ENCODE results near the gene ETS1.

The ETS1 gene

DNA sequence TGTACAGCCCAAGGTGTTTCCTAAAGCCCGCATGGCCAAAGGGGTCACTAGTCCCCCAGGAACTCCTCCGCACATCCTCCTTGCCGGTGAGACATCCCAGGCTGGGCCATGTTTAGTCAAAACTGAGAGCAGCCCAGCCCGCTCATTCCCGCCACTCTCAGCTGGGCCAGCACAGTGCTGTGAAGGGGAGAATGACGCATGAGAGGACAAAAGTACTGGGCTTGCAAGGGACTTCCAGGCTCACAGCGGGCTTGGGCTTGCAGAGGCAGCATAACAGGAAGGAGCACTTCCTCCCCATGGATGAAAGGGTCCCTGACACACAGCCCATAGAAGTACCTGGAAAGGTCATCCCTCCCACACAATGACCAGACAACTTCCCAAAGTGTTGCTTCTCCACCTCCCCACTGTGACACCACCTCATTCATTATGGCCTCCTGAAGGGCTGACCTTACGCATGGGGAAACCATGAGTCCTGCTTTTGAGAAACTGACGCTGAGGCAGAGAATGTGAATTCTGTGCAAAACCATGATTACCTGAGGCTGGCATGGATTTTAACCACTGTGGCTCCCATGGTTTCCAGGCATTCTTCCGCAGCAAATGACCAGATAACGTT is 19.1 kb downstream of the ETS1 start:
- DNase-seq (ENCODE audit: low spot score), result no peak

DNA sequence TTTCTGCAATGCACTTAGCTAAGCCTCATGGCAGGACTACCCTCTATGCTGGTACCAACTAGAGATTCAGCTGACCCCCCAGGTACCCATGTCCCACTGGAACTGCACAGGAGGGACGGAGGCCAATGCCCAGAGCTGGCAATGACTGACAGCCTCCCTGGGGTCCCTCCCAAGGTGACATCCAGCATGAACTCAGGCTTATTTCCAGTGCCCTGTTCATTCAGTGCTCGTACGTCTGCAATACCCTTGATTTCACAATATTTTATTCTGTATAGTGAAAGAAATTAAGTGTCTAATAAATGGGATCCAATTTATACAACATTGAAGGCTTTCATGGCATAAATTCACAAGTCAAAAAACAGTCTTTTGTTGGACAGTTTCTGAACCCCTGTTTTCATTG is 20.2 kb downstream of the ETS1 start:
- DNase-seq (ENCODE audit: low spot score), result no peak

DNA sequence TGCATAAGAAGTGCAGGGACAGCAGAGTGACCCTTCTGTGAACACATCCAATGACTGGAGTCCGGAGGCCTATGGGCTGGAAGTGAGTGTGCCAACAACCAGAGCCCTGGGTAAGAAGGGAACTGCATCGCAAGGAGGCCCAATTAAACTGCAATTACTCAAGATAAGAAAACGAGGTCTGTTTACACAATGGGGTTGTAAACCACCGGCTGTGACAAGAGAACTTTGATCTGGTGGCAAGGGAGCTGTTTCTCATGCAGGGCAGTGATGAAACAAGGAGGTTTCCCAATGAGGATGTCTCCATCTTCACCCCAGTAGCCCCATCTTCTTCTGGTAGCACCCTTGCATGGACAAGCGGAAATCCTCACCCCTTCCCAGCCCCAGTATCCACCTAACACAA is 21.5 kb downstream of the ETS1 start:
- DNase-seq (ENCODE audit: low spot score), result no peak

DNA sequence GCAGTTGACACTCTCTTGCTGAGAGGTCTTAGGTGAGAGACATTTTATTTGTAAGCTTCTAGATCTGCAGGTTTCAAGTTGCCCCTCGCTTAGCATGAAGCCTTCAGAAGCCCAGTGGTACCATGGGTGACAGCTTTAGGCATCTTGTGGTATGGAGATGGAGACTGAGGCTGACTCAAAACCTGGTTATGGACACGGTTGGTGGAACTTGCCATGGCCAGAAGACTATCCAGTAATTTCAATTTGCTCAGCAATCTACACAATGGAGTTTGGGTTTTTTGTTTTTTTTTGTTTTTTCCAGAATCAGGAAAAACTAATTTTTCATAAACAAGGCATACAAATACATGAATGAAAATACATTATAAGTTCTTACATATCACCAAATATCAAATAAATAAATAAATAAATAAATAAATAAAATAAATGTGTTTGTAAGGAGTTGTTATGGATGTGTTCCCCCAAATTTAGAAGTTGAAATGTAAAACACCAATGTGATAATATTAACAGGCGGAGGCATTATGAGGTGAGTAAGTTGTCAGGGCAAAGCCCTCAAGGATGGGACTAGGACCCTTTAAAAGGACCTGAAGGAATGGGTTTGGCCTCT is 22.6 kb downstream of the ETS1 start:
- DNase-seq (ENCODE audit: low spot score), result no peak

DNA sequence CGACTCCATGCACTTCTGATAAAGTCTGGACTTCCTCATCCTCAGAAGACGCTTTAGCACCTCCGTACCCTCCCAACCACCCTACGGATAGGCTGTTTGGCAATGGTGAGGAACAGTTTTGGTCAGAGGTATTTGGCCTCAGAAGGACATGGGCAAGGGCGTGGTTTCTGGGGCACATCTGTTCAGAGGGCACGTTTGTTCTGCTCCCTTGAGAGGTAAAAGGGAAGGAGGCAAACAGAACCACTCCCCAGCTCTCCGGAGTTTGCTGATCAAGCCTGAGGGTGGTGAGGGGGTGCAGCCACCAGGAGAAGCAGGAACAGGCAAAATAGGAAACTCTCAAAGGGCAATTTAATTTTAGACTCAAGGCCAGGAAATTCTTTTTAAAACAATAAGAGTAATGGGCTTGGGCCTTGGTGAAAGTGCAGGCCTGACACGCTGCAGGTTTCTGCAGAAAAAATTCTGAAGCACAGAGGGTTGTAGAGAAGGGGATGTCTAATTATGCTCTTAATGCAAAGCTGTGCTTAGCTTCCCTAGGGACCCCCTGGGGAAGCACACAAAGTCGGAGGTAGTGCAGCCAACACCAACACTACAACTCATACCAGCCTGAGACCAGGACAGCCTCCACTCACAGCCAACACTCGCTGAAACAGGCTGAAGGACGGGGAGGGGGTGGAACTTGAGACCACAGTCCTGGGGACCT is 23.3 kb downstream of the ETS1 start:
- no peak for DNase-seq (ENCODE audit: low spot score)

DNA sequence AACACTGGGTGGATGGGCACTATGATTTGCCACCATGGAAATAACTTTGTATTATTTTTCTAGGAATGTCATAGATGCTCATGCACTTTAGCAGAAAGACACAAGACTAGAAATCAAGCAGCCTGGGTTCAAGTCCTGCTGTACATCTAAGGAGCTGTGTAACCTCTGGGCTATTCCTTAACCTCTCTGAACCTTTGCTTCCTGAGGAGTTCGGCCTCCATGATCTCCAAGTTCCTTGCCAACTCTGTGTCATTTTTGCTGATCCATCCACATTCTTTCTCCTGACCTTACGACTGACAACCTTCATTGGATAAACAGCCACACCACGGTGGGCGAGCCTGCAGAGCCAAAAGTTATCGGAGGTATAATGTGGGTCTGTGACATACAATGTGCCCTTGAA is 24.1 kb downstream of the ETS1 start:
- DNase-seq (ENCODE audit: low spot score), result no peak

DNA sequence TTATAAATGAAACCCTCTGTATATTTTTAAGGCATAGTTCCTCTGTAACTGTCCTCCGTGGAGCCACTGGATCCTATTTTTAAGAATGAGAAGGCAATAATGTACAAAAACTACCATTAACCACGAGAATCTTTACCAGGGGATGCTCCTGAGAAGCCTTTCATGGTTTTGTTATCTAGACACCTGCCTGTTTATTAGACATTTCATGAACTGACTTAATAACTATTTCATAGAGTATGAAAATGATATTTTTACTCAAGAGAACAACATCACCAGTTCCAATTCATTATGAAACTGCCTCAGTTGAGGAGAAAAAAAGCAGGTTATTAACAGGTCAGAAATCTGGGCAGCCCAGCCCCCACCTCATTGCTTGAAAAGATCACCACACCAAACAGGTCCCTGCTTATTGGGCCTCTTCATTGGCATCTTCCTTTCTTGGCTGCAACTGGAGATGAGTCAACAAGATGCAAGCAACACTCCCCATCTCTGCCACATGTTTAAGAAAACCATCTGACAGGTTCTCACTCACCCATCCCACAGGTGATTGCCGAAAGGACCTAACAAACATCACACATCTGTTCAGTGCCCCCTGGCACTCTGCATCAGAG is 27.8 kb downstream of the ETS1 start:
- DNase-seq (ENCODE audit: low spot score), result no peak

DNA sequence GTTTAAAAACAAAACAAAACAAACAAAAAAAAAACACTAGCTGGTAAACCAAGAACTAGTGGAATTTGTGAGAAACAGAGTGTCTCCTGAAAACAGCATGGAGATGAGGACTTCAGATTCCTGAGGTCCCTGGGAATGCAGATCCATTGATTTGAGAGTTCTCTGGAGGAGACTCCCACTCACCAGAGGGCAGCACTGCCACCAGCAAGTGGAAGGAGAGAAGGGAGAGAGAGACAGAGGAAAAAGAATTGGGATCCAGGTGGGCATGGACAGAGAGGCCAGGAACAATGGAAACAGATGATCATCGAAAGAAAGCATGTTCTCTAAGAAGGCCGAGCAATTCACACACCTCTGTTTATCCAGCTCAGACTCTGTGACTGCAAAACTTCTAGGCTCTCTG is 31.8 kb downstream of the ETS1 start:
- peak; percentile 36 for DNase-seq (ENCODE audit: low spot score)

DNA sequence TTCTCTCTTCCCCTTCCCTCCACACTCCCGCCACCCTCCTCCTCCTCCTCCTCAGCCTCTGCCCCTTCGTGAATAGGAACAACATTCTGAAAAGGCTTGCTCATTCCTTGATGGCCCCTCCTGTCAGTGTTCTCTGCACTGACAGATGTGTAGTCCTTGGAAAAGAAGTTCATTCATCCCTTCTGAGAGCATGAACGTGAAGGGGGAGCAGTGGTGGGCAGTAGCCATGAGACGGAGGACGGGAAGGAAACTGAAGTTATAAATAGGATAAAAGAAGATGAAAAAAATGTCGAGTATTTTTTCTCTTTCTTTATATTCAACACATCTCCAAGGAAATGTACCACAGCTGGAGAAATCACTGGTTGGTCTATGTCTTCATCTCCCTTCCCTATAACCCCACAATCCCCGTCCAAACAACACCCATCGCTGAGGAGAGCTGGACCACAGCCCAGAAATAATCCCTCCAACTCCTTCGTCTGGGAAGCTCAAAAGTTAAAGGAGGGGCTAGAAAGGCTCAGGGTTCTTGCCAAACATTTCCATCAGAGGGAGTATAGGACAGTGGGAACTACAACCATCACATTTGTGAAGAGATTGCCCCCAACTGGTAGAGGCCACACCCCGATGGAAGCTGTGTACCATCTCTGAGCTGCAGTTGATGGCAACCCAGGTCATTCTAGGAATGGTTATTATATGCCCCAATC is 33.5 kb downstream of the ETS1 start:
- no peak for DNase-seq (ENCODE audit: low spot score)

DNA sequence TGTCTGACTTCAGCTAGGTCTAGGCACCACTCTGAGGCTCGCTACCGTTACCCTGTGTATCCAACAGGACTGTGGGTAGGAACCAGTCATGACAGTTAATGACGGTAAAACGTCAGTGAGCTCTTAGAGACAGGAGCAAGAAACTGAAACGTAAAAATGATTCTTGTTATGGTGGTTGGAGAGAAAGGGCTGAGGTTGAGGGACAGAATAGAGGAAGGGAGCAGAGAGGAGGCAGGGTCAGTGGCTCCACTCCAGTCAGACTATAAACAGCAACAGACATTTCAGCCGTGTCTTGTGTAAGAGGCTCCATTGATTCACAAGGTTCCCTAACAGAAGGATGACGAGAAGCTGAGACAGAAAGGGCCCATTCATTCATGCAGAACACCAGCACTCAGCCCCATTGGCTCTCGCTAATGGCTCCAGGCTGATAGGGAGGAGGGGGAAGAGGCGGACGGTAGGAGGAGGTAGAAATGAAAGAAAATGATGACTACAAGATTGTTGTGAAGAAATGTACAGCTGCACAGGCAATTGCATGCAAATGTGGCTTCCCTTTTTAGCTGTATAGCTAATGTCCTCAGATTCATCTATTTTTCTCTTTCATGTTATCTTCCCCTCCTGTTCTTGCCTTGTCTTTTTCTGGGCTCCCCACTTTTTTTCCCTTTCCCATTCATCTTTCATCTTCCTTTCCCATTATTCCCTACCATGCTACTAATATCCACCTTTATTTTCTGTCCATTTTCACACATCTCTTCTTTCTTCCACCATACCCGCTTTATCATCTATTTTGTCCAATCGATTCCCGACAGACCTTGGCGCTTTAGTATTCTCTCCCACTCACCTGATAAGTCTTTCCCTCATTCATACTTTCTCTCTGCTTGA is 34.3 kb downstream of the ETS1 start:
- DNase-seq (ENCODE audit: low spot score), result no peak

DNA sequence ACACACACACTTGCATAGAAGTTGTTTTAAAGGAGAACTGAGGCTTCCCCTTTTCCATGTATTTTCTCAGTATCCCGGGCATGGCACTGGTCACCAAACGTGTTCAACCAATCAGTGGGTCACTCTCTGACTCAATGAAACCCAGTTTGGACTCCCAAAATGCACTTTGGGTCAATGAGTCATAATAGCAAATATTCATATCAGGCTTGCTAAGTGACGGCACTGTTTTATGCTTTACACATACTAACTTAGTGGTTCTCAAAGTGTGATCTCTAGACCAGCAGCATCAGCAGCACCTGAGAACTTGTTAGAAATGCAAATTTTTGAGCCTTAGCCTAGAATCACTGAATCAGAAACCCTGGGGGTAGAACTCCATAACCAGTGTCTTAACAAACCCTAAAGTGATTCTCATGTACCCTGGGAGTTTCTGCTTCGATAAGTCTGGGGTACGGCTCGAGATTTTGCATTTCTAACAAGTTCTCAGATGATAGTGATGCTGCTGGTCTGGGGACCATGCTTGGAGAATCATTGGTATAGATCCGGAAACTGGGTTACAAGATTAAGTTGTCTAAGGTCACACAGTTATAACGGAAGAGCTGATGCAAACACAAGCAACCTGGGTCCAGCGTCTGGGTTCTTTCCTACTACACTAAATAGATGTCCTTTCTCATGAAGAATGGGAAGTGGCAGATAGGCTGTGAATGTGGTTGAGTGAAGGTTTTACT is 35.6 kb downstream of the ETS1 start:
- no peak for DNase-seq (ENCODE audit: low spot score)

DNA sequence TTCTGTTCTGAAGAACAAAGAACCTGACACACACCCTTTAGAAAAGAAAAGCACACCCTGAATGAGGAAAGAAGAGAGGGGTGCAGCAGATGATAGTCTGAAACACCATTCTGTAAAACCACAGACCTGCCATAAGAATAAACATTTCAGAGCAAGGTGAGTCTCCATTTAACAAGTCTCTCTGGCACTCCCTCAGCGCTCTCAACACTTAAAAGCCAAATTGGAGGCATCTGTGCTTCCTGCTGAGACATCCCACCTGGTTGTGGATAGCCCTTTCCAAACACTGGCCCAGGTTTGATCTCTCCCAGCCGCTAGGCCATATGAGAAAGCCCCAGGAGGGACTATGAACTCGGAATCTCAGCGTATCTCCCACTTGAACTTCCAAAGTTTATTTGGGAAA is 36.3 kb downstream of the ETS1 start:
- no peak for DNase-seq (ENCODE audit: low spot score)

DNA sequence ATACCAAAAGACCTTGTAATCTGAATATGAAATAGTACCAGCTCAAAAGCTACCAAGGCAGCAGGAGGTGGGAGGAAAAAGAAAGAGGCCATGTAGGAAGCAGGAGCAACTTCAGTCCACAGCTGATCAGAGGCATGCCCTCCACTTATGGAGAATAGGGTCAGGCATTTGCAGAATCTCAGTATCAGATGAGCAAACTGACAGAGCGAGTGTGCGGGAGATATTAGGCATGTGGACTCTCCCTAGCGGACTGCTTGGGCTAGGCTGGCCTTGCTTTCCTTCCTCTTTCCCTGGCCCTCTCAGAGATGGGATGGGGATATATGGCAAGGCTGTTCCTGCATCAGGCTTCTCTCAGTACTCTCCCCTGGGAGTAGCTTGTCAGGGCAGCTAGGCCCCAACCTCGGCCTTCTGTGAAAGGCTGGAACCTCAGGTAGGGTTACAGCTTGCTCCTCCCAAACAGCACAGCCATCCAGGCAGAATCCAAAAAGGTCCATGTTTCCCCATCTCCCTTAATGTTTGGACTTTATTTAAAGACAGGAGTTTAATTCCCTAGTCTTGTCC is 37.0 kb downstream of the ETS1 start:
- no peak for DNase-seq (ENCODE audit: low spot score)

DNA sequence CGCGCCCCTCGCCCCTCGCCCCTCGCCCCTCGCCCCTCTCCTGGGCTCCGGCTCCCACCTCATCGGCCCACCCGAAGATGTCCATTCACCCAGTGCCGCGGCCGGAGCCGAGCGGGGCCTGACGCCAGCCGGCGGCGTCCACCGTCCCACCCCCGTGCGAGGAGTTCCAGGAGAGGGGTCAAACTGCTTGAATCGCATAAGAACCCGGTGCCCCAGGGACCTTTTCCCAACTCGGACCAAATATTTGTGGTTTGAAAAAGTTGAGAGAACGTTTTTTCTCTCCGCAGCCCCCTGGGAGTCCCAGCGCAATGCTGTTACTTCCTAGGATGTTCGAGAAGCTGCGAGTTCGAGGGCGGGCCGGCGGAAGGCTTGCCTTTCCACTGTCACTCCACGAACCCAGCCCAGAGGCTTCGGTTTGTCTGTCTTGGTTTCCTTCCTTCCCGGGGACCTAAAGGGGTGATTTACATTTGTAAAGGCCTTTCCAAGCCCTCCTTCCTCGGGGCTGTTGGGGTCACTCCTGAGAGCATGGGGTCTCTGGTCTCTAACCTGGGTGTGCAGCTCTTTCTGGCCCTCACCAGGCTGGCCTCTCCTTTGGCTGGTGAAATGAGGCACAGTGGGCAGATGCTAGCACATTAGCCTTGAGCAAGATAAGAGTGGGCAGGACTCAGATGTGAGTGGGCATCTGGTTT is 38.0 kb downstream of the ETS1 start:
- DNase-seq (ENCODE audit: low spot score), result no peak

DNA sequence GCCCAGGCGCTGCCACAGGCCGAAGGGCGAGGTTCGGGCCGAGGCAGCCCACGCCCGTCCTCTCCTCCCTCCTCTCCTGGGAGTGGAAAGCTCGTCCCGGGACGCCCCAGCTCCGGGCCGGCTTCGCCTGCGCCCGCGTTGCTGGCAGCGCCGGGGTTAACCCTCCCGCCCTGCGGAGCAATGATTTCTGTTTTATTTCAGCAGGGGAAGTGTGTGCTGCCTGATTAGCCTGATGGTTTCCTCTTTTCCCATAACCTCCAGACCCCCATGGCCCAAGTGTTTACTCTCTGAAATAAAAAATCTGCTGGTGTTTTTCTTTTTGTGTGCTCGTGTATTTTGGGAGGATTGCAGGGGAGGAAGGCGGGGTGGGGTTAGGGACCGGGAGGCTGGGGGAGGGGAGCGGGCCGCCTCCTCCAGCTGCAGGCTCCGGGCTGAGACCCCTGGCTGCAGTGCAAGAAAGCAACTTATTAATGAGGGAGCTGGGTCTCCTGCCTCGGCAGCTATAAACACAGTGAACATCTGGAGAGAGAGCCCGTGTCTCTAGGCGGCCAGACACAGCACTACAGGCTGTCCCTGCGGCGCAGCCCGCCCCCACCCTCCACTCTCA is 38.6 kb downstream of the ETS1 start:
- peak; percentile 83 for DNase-seq (ENCODE audit: low spot score)

DNA sequence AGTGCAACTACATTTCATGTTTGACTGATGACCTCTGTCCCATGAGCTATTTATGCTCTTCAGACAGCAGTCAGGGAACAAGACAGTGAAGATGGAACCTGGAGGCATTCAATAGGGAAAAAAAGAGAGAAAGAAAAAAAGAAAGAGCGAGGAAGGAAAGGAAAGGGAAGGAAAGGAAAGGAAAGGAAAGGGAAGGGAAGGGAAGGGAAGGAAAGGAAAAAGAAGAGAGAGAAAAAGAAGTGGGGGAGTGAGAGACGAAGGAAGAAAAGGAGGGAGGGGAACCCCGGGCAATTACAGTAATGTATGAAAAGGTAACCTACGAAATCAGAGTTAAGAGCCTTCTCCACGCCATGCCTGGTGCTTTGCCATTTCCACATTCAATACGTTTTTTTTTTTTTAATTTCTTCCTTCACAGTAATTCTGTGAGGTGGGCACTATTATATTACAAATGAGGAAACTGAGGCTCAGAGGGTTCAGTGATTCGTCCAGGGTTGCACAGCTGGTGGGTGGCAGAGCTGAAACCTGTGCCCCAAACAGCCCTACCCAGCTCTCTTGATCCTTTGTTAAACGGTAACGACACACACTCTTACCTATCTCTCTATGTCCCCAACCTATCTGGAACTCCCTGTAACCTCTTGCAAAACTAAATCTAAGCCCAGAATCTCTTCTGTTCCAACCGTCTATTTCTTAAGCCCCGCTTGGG is 39.3 kb downstream of the ETS1 start:
- no peak for DNase-seq (ENCODE audit: low spot score)

DNA sequence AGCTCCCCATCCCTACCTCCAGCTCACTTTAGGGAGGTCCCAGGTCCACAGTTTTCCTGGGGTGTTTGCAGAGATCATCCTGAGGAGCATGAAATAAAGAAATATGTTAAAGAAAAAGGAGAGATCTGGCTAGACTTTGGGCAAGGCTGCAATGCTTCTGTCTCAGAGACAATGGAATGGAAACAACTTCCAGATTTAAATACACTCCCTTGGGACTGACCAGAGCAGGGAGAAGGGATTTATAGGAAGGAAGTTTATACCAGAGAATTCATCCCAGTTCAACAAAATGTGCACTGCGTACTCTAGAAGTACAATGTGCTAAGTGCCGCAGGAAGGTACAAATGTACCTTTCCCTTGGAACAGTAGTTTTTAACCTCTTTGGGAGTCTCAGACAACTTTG is 40.4 kb downstream of the ETS1 start:
- DNase-seq (ENCODE audit: low spot score), result no peak

DNA sequence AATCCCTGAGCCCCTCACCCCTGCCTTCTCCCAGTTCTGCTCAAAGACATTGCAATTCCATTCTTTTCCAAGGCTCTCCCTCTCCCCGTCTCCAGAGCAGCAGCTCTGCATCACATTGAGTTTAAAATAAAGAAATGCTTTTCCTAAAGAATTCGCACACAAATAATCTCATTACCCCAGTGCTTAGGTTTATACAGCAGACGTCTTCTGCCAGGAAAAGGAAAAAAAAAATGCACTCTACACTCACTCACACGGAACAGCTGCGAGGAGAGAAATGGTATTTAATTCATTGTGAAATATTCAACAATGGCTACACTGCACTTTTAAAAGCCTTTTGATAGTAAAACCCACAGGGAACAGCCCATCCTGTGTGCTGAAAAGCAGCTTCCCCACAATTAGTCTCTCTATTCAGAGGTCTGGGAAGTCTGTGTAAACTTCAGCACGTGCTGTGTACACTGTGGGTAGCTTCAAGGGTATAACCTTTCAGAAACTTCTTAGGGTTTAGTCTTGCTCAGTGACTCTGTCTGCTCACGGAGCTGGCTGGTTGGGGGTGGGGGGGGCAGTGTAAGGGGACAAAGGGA is 42.8 kb downstream of the ETS1 start:
- peak; percentile 44 for DNase-seq (ENCODE audit: low spot score)

DNA sequence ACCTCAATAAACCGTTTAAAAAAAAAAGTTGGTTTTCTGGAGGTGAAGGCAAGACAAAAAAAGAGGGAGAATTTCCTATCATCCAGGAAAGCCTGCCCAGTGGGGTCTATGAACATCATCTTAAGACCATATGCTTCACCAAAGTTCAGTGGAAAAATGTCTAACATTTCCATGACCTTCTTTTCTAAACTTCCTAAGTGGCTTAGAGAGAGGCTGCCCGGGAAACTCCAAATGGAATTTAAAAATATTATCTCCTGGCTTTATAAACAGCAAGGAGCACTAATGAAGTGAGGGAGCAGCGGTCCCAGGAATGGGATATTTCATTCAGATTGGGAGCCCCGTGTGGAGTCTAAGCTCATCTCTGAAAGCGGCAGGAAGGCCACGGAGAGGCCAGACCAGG is 46.9 kb downstream of the ETS1 start:
- DNase-seq (ENCODE audit: low spot score), result no peak
